Measurements from ENCODE around the gene ACSF3.
A peak's percentile ranks its signal among the peaks of the same experiment; 100 is the strongest.
"Not testable (repeated sequence)": the region's sequence is repeated elsewhere in the genome, so short reads cannot be mapped to it uniquely, and the experiment has no call there.

The ACSF3 gene

GRCh38 chr16:89176717-89177116 lies 83.1 kb downstream of the ACSF3 start:
- DNase-seq: no peak
- in situ Hi-C loops (cut with MboI; ENCODE audit: low pct_unique_long_range_greater_than_20kb, low sequenced_read_pairs): no loop called here

GRCh38 chr16:89177501-89177900 lies 83.8 kb downstream of the ACSF3 start:
- no peak for DNase-seq
- in situ Hi-C loops (cut with MboI; ENCODE audit: low pct_unique_long_range_greater_than_20kb, low sequenced_read_pairs): no loop called here

GRCh38 chr16:89178453-89179147 lies 84.9 kb downstream of the ACSF3 start:
- no peak for DNase-seq
- in situ Hi-C loops (cut with MboI; ENCODE audit: low pct_unique_long_range_greater_than_20kb, low sequenced_read_pairs): no loop called here

GRCh38 chr16:89179148-89179484 lies 85.5 kb downstream of the ACSF3 start:
- in situ Hi-C loops (cut with MboI; ENCODE audit: low pct_unique_long_range_greater_than_20kb, low sequenced_read_pairs): no loop called here

GRCh38 chr16:89179656-89180315 lies 86.1 kb downstream of the ACSF3 start:
- in situ Hi-C loops (cut with MboI; ENCODE audit: low pct_unique_long_range_greater_than_20kb, low sequenced_read_pairs): no loop called here
- DNase-seq: no peak

More at GRCh38 chr16:89179148-89179484, 85.5 kb downstream of the ACSF3 start:
- no peak for DNase-seq

- in situ Hi-C loops (cut with MboI; ENCODE audit: low pct_unique_long_range_greater_than_20kb, low sequenced_read_pairs): no loop called here
- no peak for DNase-seq
Observed at GRCh38 chr16:89183463-89183862, 89.8 kb downstream of the ACSF3 start.

GRCh38 chr16:89183975-89184676 lies 90.5 kb downstream of the ACSF3 start:
- in situ Hi-C loops (cut with MboI; ENCODE audit: low pct_unique_long_range_greater_than_20kb, low sequenced_read_pairs): no loop called here

GRCh38 chr16:89184677-89184932 lies 91.0 kb downstream of the ACSF3 start:
- no peak for DNase-seq
- in situ Hi-C loops (cut with MboI; ENCODE audit: low pct_unique_long_range_greater_than_20kb, low sequenced_read_pairs): no loop called here

More at GRCh38 chr16:89183975-89184676, 90.5 kb downstream of the ACSF3 start:
- no peak for DNase-seq

GRCh38 chr16:89184933-89185794 lies 91.5 kb downstream of the ACSF3 start:
- in situ Hi-C loops (cut with MboI; ENCODE audit: low pct_unique_long_range_greater_than_20kb, low sequenced_read_pairs): no loop called here
- DNase-seq: no peak

- in situ Hi-C loops (cut with MboI; ENCODE audit: low pct_unique_long_range_greater_than_20kb, low sequenced_read_pairs); DNase-seq: not testable (repeated sequence)
Observed at GRCh38 chr16:89185887-89186592, 92.4 kb downstream of the ACSF3 start.

GRCh38 chr16:89186593-89187031 lies 93.0 kb downstream of the ACSF3 start:
- DNase-seq; in situ Hi-C loops (cut with MboI; ENCODE audit: low pct_unique_long_range_greater_than_20kb, low sequenced_read_pairs): not testable (repeated sequence)

- DNase-seq: peak; percentile 54
- in situ Hi-C loops (cut with MboI; ENCODE audit: low pct_unique_long_range_greater_than_20kb, low sequenced_read_pairs): no loop called here
Observed at GRCh38 chr16:89187032-89187769, 93.5 kb downstream of the ACSF3 start.

- DNase-seq: no peak
- in situ Hi-C loops (cut with MboI; ENCODE audit: low pct_unique_long_range_greater_than_20kb, low sequenced_read_pairs): no loop called here
Observed at GRCh38 chr16:89187770-89188392, 94.2 kb downstream of the ACSF3 start.

GRCh38 chr16:89188471-89189357 lies 95.1 kb downstream of the ACSF3 start:
- DNase-seq; in situ Hi-C loops (cut with MboI; ENCODE audit: low pct_unique_long_range_greater_than_20kb, low sequenced_read_pairs): not testable (repeated sequence)

- no peak for DNase-seq
- in situ Hi-C loops (cut with MboI; ENCODE audit: low pct_unique_long_range_greater_than_20kb, low sequenced_read_pairs): no loop called here
Observed at GRCh38 chr16:89189358-89190025, 95.8 kb downstream of the ACSF3 start.

GRCh38 chr16:89190150-89190958 lies 96.7 kb downstream of the ACSF3 start:
- DNase-seq: no peak
- in situ Hi-C loops (cut with MboI; ENCODE audit: low pct_unique_long_range_greater_than_20kb, low sequenced_read_pairs): no loop called here
